ENCODE data around the gene TBCD.
"Not testable (repeated sequence)": the region's sequence is repeated elsewhere in the genome, so short reads cannot be mapped to it uniquely, and the experiment has no call there.

Gene TBCD

DNA sequence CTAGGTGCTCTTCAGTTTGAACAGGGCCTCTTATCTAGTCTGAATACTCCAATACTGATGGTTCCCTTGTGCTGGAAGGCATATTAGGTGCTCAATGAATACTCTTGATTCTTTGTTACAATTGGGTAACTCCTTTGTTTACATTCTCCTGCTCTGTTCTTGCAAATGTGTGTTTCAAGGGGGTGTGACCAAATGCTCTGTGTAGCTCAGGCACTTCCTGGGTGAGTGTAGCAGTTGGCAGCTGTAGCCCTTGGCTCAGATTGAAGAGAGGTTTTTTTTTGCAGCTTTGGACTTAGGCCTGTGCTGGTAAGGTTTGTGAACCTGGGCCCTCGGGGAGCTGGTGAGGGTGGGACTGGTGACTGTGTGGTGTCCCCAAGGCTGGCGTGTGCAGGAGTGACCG is 20.2 kb downstream of the TBCD start:
- H3K27ac Mint-ChIP-seq, result no peak overlapping the region
- no peaks in the 10 kb centered on the region for H3K9me3 Mint-ChIP-seq
- peaks cover 29% of the 10 kb centered on the region for H3K36me3 Mint-ChIP-seq (ENCODE audit: low read depth)
- H3K4me1 Mint-ChIP-seq (ENCODE audit: low read depth), result peaks cover 8% of the 10 kb centered on the region
- no peaks in the 10 kb centered on the region for H3K27me3 Mint-ChIP-seq (ENCODE audit: low read depth)
- H3K4me3 Mint-ChIP-seq, result no peak overlapping the region

DNA sequence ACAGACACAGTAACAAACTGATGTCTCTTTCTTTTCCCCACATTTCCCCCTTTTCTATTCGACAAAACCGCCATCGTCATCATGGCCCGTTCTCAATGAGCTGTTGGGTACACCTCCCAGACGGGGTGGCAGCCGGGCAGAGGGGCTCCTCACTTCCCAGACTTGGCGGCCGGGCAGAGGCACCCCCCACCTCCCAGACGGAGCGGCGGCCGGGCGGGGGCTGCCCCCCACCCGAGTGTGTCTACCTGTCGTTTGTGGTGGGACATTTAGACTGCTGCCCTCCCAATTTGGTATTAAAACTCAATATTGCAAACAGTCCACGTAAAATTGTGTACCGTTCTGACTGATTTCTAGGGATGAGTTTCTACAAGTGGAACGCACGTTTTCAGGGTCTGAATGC is 22.6 kb downstream of the TBCD start:
- not testable (repeated sequence) for H3K4me3 Mint-ChIP-seq; H3K27me3 Mint-ChIP-seq (ENCODE audit: low read depth); H3K9me3 Mint-ChIP-seq; H3K27ac Mint-ChIP-seq
- peaks cover 11% of the 10 kb centered on the region for H3K4me1 Mint-ChIP-seq (ENCODE audit: low read depth)
- H3K36me3 Mint-ChIP-seq (ENCODE audit: low read depth), result peaks cover 21% of the 10 kb centered on the region

DNA sequence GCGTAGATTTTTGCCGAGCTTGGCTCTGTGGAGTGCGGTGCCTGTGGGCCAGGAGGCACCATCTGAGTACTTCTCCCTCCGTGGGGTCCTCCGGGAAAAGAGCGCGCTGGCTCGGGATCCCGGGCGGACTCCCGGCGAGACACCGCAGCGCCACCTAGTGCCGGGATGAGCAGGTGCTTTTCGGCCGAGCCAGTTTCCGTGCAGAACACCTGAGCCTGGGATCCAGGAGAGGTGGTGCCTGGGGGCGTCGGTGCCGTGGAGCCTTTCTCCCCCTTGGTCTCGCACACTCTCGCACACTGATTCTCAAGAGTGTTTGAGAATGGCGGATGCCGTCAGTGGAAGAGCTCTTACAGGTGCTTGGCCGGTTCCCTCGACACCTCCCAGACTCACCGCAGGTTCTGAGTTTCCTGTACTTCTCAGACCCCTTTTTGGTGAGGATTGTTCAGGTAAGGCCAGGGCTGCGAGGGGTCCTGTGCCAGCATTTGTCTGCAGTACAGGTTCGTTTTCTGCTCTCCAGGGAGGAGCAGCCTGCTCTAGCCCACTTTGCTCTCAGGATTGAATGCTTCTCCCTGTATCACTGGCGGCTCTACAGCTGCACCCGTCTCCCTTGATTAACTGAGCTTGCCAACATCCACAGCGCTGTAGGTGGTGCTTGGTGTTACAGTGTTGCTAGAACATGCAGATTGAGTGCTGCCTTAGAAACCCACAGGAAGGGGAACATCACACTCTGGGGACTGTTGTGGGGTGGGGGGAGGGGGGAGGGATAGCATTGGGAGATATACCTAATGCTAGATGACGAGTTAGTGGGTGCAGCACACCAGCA is 23.3 kb downstream of the TBCD start:
- Mint-ChIP-seq H3K27ac (no peak overlapping the region), H3K4me3 (no peak overlapping the region), H3K27me3 (ENCODE audit: low read depth) (no peaks in the 10 kb centered on the region), H3K9me3 (no peaks in the 10 kb centered on the region), H3K36me3 (ENCODE audit: low read depth) (peaks cover 18% of the 10 kb centered on the region), H3K4me1 (ENCODE audit: low read depth) (peaks cover 11% of the 10 kb centered on the region)

DNA sequence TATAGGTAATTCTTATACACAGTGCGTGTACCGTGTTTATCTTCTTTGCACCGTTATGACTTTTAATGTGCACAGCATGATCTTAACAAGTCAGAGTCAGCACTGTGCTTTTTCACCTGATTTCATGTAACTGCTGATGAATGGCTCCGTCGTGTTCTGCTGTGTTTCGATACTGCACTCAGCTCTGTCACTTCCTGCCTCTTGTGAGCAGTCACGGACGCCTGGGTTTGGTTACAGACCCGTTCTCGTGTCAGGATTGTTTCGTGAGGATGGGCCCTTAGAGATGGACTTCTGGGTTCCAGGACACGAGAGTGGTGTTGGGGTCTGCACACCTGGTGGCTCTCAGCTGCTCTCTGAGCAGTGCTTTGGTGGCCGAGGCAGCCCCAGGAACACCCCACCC is 24.6 kb downstream of the TBCD start:
- no peak overlapping the region for H3K27ac Mint-ChIP-seq
- H3K4me1 Mint-ChIP-seq (ENCODE audit: low read depth), result peaks cover 11% of the 10 kb centered on the region
- H3K36me3 Mint-ChIP-seq (ENCODE audit: low read depth), result peaks cover 17% of the 10 kb centered on the region
- no peaks in the 10 kb centered on the region for H3K27me3 Mint-ChIP-seq (ENCODE audit: low read depth)
- no peaks in the 10 kb centered on the region for H3K9me3 Mint-ChIP-seq
- H3K4me3 Mint-ChIP-seq, result no peak overlapping the region

DNA sequence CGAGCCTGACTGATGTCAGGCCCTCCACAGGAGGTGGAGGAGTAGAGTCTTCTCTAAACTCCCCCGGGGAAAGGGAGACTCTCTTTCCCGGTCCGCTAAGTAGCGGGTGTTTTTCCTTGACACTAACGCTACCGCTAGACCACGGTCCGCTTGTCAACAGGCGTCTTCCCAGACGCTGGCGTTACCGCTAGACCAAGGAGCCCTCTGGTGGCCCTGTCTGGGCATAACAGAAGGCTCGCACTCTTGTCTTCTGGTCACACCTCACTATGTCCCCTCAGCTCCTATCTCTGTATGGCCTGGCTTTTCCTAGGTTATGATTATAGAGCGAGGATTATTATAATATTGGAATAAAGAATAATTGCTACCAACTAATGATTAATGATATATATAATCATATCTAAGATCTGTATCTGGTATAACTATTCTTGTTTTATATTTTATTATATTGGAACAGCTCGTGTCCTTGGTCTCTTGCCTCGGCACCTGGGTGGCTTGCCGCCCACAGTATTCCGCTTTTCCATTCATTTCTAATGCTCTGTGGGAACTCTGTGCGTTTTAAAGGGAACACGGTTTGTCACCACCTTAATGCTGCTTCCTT is 26.0 kb downstream of the TBCD start:
- Mint-ChIP-seq H3K36me3 (ENCODE audit: low read depth) (peaks cover 13% of the 10 kb centered on the region), H3K4me1 (ENCODE audit: low read depth) (peaks cover 13% of the 10 kb centered on the region)
- H3K27me3 Mint-ChIP-seq (ENCODE audit: low read depth); H3K4me3 Mint-ChIP-seq; H3K9me3 Mint-ChIP-seq; H3K27ac Mint-ChIP-seq: not testable (repeated sequence)

DNA sequence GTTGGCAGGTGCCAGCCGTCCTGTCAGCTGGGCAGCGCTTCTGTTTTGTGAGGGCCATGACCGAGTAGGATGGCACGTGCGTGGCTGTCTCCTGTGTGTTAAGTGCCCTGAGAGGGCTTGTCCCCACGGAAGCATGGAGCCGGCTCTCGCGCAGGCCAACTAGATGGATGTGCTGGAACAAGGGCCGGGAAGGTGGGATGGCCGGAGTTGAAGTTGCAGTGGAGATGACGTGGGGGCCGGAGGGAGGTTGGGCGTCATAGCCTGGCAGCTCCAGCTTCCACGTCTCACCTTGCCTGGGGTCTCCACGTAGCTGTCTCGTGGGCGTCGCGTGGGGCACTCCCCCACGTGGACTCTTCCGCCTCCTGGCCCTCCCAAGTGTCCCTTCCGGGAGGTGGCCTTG is 27.7 kb downstream of the TBCD start:
- H3K4me1 Mint-ChIP-seq (ENCODE audit: low read depth), result peaks cover 15% of the 10 kb centered on the region
- no peak overlapping the region for H3K27ac Mint-ChIP-seq
- no peaks in the 10 kb centered on the region for H3K9me3 Mint-ChIP-seq
- H3K4me3 Mint-ChIP-seq, result no peak overlapping the region
- H3K27me3 Mint-ChIP-seq (ENCODE audit: low read depth), result no peaks in the 10 kb centered on the region
- peaks cover 13% of the 10 kb centered on the region for H3K36me3 Mint-ChIP-seq (ENCODE audit: low read depth)

DNA sequence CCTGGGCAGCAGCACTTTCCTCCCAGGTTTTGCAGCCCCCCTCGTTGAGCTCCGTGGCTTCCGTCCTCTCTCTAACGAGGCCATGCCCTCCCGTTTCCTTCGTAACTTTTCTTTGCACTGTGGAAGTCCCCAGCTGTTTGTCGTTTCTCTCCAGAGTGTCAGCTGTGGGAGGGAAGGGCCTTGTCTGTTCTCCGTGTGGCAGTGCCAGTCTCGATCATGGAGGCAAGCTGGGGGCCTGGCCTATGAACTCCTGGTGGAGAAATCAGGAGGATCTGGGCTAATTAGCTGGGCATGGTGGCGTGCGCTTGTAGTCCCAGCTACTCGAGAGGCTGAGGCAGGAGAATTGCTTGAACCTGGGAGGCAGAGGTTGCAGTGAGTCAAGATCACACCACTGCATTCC is 28.3 kb downstream of the TBCD start:
- no peaks in the 10 kb centered on the region for H3K27me3 Mint-ChIP-seq (ENCODE audit: low read depth)
- H3K4me3 Mint-ChIP-seq, result no peak overlapping the region
- H3K9me3 Mint-ChIP-seq, result no peaks in the 10 kb centered on the region
- peaks cover 14% of the 10 kb centered on the region for H3K4me1 Mint-ChIP-seq (ENCODE audit: low read depth)
- H3K36me3 Mint-ChIP-seq (ENCODE audit: low read depth), result peaks cover 13% of the 10 kb centered on the region
- no peak overlapping the region for H3K27ac Mint-ChIP-seq

DNA sequence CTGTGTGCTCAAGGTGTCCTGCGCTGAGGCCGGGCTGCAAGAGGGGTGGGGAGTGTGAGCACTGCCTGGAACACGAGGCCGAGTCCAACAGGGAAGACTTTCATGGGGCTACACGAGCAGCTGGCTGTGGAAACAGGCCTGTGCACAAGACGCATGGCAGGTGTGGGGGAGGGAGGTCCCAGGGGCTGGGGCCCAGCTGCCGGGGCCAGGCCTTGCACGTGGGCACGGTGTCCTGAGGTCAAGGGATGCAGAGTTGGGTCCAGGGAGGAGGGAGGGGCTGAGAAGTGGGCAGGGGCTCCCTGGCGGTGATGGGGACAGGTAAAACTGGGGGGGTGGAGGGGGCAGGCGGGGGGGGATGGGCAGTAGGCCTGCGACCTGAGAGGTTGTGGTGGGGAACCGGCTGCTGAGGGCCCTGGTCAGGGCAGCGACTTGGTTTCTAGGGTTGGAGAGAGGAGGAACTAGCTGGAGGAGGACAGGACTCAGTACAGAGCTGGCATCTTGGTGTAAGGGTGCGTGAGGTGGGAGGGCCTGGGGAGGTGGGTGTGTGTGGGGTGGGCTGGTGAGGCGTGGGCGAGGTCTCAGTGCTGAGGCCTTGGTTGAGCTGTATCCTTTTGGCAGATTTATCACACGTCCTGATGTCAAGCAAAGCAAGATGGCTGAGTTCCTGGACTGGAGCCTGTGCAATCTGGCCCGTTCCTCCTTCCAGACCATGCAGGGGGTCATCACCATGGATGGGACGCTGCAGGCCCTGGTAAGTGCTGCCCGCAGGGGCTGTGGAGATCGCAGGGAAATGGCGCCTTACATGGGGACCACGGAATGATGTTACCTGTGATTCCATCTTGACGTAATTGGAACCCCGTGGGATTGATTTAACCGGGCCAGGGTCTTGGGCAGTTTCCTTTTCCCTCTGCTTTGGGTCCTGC is 29.4 kb downstream of the TBCD start:
- peaks cover 12% of the 10 kb centered on the region for H3K4me1 Mint-ChIP-seq (ENCODE audit: low read depth)
- no peak overlapping the region for H3K27ac Mint-ChIP-seq
- H3K4me3 Mint-ChIP-seq, result no peak overlapping the region
- H3K27me3 Mint-ChIP-seq (ENCODE audit: low read depth), result no peaks in the 10 kb centered on the region
- H3K9me3 Mint-ChIP-seq, result no peaks in the 10 kb centered on the region
- peaks cover 11% of the 10 kb centered on the region for H3K36me3 Mint-ChIP-seq (ENCODE audit: low read depth)

DNA sequence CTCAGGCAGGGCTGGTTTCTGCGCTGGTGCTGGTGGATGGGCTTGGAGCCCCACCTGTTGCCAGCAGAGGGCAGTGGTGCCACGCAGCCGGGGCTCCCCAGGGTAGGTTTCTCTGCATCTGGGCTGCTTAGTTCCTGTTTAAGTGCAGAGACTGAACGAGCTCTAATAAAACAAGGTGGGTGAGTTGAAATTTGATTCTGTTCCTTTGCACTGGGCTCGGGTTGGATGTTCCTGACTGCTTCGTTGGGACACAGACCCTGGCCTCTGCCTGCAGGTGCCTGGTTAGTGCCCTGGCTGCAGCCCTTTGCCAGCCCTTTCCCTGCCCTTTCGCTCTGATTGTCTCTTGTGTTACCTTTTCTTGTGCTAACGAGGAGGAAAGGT is 30.0 kb downstream of the TBCD start:
- Mint-ChIP-seq H3K27me3 (ENCODE audit: low read depth) (no peaks in the 10 kb centered on the region), H3K9me3 (no peaks in the 10 kb centered on the region), H3K36me3 (ENCODE audit: low read depth) (peaks cover 11% of the 10 kb centered on the region), H3K27ac (no peak overlapping the region), H3K4me3 (no peak overlapping the region), H3K4me1 (ENCODE audit: low read depth) (peaks cover 12% of the 10 kb centered on the region)

DNA sequence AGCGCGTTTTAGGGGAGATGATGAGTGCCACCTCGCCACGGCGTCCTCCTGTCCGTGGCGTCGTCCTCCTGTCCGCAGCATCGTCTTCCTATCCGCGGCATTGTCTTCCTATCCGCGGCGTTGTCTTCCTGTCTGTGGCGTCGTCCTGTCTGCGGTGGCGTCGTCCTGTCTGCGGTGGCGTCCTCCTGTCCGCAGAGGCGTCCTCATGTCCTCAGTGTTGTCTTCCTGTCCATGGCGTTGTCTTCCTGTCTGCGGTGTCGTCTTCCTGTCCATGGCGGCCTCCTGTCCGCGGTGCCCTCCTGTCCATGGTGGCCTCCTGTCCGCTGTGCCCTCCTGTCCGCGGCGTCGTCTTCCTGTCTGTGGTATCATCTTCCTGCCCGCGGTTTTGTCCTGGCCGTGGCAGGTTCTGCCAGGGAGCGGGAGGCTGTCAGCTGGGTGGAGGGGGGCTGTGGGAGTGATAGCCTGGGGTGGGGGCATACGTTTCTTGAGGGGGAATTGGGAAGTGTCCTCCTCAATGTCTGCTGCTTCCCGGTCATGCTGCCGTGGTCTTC is 30.9 kb downstream of the TBCD start:
- Mint-ChIP-seq H3K36me3 (ENCODE audit: low read depth) (peaks cover 6% of the 10 kb centered on the region), H3K4me3 (no peak overlapping the region), H3K4me1 (ENCODE audit: low read depth) (peaks cover 8% of the 10 kb centered on the region), H3K27me3 (ENCODE audit: low read depth) (no peaks in the 10 kb centered on the region), H3K9me3 (no peaks in the 10 kb centered on the region), H3K27ac (peak overlapping the region; percentile 63)

DNA sequence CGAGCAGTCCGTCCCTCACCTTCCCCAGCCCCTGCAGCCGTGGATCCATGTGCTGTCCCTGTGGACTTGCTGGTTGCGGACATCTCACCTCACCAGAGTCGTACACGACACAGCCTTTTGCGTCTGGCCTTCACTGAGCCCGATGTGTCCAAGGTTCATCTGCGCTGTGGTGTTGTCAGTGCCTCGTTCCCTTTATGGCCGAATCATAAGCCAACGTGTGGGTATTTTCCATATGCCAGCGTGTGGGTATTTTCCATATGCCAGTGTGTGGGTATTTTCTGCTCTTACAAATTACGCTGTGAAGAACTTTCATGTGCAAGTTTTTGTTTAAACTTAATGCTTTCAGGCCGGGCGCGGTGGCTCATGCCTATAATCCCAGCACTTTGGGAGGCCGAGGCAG is 31.6 kb downstream of the TBCD start:
- Mint-ChIP-seq H3K27ac (no peak overlapping the region), H3K4me3 (no peak overlapping the region), H3K27me3 (ENCODE audit: low read depth) (no peaks in the 10 kb centered on the region), H3K4me1 (ENCODE audit: low read depth) (peaks cover 8% of the 10 kb centered on the region), H3K9me3 (no peaks in the 10 kb centered on the region), H3K36me3 (ENCODE audit: low read depth) (peaks cover 6% of the 10 kb centered on the region)

DNA sequence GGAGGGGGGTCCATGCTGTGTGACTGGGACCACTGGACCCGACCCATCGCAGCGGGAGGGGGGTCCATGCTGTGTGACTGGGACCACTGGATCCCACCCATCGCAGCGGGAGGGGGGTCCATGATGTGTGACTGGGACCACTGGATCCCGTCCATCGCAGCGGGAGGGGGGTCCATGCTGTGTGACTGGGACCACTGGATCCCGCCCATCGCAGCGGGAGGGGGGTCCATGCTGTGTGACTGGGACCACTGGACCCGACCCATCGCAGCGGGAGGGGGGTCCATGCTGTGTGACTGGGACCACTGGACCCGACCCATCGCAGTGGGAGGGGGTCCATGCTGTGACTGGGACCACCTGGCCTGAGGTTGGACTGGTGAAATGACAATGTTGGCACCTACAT is 33.7 kb downstream of the TBCD start:
- not testable (repeated sequence) for H3K9me3 Mint-ChIP-seq; H3K36me3 Mint-ChIP-seq (ENCODE audit: low read depth)

DNA sequence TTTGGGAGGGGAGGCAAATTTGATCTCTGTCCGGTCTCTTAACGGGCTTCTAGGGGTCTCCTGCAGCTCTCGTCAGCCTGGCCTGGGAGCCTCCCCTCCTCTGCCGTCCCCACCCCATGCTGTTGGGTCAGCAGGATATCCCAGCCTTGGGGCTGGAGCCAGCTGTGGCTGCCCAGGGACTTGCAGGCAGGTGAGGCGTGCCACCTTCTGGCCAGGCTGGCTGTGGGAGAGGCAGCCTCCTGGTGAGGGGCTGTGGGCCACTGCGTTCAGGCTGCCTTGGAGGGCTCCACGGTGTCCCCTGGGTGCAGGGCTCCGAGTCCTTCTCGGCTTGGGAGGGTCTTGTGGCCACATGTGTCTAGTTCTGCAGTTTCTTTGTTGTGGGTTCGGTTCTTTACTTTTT is 34.6 kb downstream of the TBCD start:
- no peaks in the 10 kb centered on the region for H3K9me3 Mint-ChIP-seq
- H3K4me1 Mint-ChIP-seq (ENCODE audit: low read depth), result peaks cover 8% of the 10 kb centered on the region
- H3K36me3 Mint-ChIP-seq (ENCODE audit: low read depth), result peaks cover 9% of the 10 kb centered on the region
- no peaks in the 10 kb centered on the region for H3K27me3 Mint-ChIP-seq (ENCODE audit: low read depth)
- H3K4me3 Mint-ChIP-seq, result no peak overlapping the region
- no peak overlapping the region for H3K27ac Mint-ChIP-seq

More for the DNA sequence above, 33.7 kb downstream of the TBCD start:
- H3K27ac Mint-ChIP-seq; H3K4me1 Mint-ChIP-seq (ENCODE audit: low read depth); H3K4me3 Mint-ChIP-seq; H3K27me3 Mint-ChIP-seq (ENCODE audit: low read depth): not testable (repeated sequence)

DNA sequence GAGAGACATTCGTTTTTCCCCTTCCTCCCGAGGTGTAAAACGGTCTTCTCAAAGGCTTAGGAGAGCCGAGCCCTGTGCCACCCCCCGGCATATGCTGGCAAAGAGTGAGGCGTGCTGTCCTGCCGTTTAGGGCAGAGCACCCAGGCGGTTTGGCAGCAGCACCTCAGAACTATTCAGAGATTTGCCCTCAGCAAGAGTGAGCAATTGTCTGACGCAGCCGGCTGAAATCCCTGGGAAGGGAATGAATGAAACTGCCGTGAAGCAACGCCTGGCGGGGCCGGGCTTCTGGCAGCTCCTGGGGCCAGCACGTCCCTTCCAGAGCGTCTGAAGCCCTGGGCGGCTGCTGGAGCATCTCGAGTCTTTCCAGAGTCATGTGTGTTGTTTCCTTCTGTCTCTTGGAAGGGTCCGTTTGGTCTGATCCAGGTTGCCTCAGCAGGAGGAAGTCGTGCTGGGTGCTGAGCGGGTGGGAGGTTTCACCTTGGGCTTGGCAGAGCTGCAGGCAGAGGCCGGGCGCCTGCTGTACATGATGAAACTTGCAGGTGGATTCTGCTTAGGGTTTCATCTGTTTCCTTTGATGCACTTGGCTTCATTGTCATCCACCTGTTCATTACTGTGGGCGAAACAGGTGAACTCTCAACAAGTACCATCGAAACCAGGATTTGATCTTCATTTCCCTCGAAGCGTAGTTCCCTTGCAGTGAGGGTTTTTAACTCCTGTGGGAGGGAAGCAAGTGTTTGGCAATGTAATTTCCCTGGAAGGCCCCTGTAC is 35.4 kb downstream of the TBCD start:
- no peaks in the 10 kb centered on the region for H3K9me3 Mint-ChIP-seq
- no peak overlapping the region for H3K27ac Mint-ChIP-seq
- peaks cover 5% of the 10 kb centered on the region for H3K4me1 Mint-ChIP-seq (ENCODE audit: low read depth)
- no peaks in the 10 kb centered on the region for H3K27me3 Mint-ChIP-seq (ENCODE audit: low read depth)
- H3K4me3 Mint-ChIP-seq, result no peak overlapping the region
- peaks cover 10% of the 10 kb centered on the region for H3K36me3 Mint-ChIP-seq (ENCODE audit: low read depth)
